ENCODE measurements around the gene PYM1. TPM values are rescaled to one million over a fixed set of nuclear protein-coding genes. Genes with fewer than 3 reads are reported as not detected.

Gene PYM1
- total RNA-seq, 2 donors from 2014 or later = 17.6 to 20.6 TPM

GRCh38 chr12:55915482-55915859, 12.2 kb downstream of the PYM1 start:
- Histone ChIP-seq H3K27me3 (no peaks in the 10 kb centered on the region), H3K4me1 (peaks cover 0 to 5% of the 10 kb centered on the region in 2 donors), H3K9me3 (no peaks in the 10 kb centered on the region), H3K36me3 (peaks cover 4% of the 10 kb centered on the region), H3K4me3 (no peak overlapping the region), H3K27ac (no peak overlapping the region)
- TF ChIP-seq, protein P1, sequence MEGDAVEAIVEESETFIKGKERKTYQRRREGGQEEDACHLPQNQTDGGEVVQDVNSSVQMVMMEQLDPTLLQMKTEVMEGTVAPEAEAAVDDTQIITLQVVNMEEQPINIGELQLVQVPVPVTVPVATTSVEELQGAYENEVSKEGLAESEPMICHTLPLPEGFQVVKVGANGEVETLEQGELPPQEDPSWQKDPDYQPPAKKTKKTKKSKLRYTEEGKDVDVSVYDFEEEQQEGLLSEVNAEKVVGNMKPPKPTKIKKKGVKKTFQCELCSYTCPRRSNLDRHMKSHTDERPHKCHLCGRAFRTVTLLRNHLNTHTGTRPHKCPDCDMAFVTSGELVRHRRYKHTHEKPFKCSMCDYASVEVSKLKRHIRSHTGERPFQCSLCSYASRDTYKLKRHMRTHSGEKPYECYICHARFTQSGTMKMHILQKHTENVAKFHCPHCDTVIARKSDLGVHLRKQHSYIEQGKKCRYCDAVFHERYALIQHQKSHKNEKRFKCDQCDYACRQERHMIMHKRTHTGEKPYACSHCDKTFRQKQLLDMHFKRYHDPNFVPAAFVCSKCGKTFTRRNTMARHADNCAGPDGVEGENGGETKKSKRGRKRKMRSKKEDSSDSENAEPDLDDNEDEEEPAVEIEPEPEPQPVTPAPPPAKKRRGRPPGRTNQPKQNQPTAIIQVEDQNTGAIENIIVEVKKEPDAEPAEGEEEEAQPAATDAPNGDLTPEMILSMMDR (IDR thresholded peaks at IDR 0.05) = no peak
- no peak for DNase-seq (ENCODE audit: low spot score)

DNA sequence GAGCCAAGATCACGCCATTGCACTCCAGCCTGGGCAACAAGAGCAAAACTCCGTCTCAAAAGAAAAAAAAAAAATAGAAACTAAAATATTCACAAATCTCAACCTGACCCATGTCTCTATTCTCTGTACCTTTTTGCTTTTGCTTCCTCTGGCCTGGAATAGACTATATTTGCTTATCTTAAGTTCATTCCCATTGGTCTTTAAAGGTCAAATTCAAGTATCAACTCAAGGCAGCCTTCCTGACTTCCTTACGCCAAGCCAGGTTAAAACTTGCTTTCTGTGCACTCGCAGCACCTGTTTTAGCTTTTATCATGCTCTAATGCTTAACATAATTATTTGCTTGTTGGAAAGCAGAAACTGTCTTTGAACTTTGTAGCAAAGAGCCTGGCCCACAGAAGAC, 14.8 kb downstream of the PYM1 start:
- no peak overlapping the region for H3K4me3 ChIP-seq

GRCh38 chr12:55909513-55909884, 18.2 kb downstream of the PYM1 start:
- Histone ChIP-seq H3K27ac (no peak overlapping the region), H3K27me3 (no peaks in the 10 kb centered on the region), H3K36me3 (peaks cover 4% of the 10 kb centered on the region), H3K4me3 (no peak overlapping the region), H3K9me3 (no peaks in the 10 kb centered on the region), H3K4me1 (peaks cover 0 to 12% of the 10 kb centered on the region in 2 donors)
- no peak for DNase-seq (ENCODE audit: low spot score)
- TF ChIP-seq, protein P1 (IDR thresholded peaks at IDR 0.05) = no peak

More for the DNA sequence above, 14.8 kb downstream of the PYM1 start:
- Histone ChIP-seq H3K9me3 (no peaks in the 10 kb centered on the region), H3K4me1 (peaks cover 0 to 12% of the 10 kb centered on the region in 2 donors), H3K27ac (no peak overlapping the region), H3K27me3 (no peaks in the 10 kb centered on the region), H3K36me3 (peaks cover 4% of the 10 kb centered on the region)
- DNase-seq (ENCODE audit: low spot score) = no peak
- TF ChIP-seq, protein P1 (IDR thresholded peaks at IDR 0.05) = no peak

DNA sequence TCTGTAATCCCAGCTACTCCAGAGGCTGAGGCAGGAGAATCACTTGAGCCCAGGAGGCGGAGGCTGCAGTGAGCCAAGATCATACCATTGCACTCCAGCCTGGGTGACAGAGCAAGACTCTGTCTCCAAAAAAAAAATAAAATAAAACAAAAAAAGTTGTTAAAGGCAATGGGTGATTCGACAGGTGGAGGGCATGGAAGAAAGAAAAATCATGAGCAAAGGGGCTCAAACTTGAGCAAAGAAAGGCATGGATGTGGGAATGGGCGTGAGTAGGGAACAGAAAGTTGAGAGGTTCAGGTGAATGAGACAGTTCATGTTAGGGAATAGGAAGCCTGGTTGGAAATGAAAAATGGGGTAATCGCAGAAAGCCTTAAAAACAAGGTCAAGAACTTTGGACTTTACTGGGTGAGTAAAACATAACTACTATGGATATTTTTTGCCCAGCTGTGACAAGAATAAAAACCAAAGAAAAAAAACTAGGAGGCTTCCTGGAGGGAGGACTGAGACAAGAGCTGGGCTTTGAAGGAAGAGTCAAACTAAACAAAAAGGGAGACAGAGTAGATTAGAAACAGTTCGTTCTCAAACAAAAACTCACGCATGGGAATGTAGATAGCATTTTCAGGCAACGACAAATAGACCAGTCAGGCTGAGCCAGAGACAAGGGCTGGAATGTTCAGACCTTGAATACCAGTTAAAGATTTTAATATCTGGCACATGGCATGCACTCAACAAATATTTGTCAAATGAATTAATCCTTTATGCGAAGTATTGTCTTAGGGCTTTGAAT, 18.8 kb downstream of the PYM1 start:
- H3K27ac ChIP-seq = no peak overlapping the region
- no peak for DNase-seq (ENCODE audit: low spot score)
- TF ChIP-seq, protein P1 (IDR thresholded peaks at IDR 0.05) = no peak

DNA sequence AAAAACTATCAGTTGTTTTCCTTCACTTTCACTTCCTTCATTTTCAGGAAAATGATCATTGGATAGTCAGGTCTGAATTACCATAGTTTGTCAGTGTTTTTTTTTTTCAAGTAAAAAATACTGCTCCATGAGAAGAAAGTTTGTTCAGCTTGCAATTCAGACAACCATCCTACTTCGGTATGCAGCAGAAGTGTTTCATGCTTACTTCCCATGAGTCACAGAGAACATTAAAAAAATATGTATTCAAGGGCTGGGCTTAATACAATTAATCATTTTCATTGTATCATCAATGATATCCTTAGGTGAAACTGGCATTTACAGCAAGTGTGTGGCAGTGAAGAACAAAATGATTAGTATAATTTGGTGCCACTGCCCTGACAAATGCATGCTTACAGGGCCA, 21.6 kb downstream of the PYM1 start:
- Histone ChIP-seq H3K4me1 (peaks cover 0 to 7% of the 10 kb centered on the region in 2 donors), H3K36me3 (peaks cover 8% of the 10 kb centered on the region), H3K27me3 (no peaks in the 10 kb centered on the region), H3K9me3 (no peaks in the 10 kb centered on the region), H3K4me3 (no peak overlapping the region), H3K27ac (no peak overlapping the region)
- DNase-seq (ENCODE audit: low spot score) = no peak
- TF ChIP-seq, protein P1 (IDR thresholded peaks at IDR 0.05) = no peak

More for the DNA sequence above, 18.8 kb downstream of the PYM1 start:
- Histone ChIP-seq H3K9me3 (no peaks in the 10 kb centered on the region), H3K36me3 (peaks cover 1% of the 10 kb centered on the region), H3K4me1 (peaks cover 0 to 12% of the 10 kb centered on the region in 2 donors), H3K4me3 (no peak overlapping the region), H3K27me3 (no peaks in the 10 kb centered on the region)

Measured in right atrium auricular region (tissue), 2 donors.